Measurements from ENCODE around the gene LGR4.

- TF ChIP-seq POLR2A (IDR thresholded peaks at IDR 0.05) = no peak
- TF ChIP-seq CTCF (IDR thresholded peaks at IDR 0.05 in 8 of 11, conservative IDR thresholded peaks at IDR 0.05 in 3 of 11) = no peak
Observed at GRCh38 chr11:27438595-27438981, 34.0 kb downstream of the LGR4 start.
